NCI-H82 treated with DMSO at 0.1 percent for 48 hours (cell line): Measurements from ENCODE around the gene EPHB2.

Experiments used
- DNase-seq: peaks from one replicate; lab custom pipeline; 2025; ENCODE audit not compliant: unreplicated experiment; lab: John Stamatoyannopoulos, UW

The EPHB2 gene

GRCh38 chr1:22969304-22969709 lies 258.7 kb downstream of the EPHB2 start:
- peak; percentile 67 for DNase-seq

- no peak for DNase-seq
These were observed 259.5 kb downstream of the EPHB2 start for GRCh38 chr1:22970096-22970495.
